ENCODE results near the gene BIN1. TPM values are rescaled to one million over a fixed set of nuclear protein-coding genes. Genes with fewer than 3 reads are reported as not detected.
A peak's percentile ranks its signal among the peaks of the same experiment; 100 is the strongest.

Gene BIN1
- total RNA-seq, 1 donor from 2014 or later: 62.5 TPM

DNA sequence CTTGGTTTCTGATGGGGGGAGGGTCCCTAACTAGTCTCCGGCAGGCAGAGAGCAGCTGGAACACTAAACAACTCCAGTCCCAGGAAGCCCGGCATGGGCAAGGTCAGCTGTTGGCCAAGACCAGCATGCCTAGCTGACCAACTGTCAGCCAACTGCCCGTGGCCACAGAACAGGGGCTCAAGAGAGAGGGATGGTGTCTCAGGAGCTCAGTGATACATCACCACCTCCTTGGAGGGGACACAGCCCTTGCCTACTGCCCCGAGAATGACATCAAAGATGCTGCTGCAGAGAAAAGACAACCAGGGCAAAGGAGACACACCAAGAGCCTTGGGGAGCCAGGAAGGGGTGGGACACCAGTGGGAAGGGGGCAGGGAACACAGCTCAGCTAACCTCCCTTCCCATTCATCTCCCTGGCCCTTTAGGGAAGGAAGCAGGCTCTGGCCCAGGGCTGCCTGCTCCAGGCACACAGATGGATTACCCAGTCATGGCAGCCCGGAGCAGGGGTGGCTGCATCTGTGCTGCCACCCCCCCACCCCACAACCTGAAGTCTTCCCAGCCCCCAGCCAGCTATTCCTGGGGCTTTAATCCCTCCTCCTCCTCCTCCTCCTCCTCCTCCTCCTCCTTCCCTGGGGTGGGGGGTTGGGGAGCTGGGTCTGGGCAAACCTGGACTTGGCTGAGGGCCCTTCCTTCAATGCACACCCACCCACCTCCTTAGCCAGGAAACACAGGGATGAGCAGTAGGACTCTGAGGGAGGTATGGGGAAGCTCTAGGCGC, 1.9 kb downstream of the BIN1 start:
- ChIA-PET POLR2A (interaction anchor here (0.5 to 1.1 kb wide), 4 partner anchors 25 to 305 kb away, joined by 3 to 5 read pairs (median 5); no protein-coding TSS in a partner anchor), CTCF (interaction anchor here (1.6 to 1.8 kb wide), 2 partner anchors 37 kb away, joined by 3 to 8 read pairs; no protein-coding TSS in a partner anchor)
- no peaks in the 10 kb centered on the region for H3K36me3 Mint-ChIP-seq (ENCODE audit: low read depth)
- H3K4me3 Mint-ChIP-seq: peak overlapping the region; percentile 28
- intact Hi-C loops (cut with micrococcal nuclease): loop anchor here (5.0 kb wide), 1 partner anchor 922 kb away; the partner anchor contains the start of gene SAP130
- TF ChIP-seq, protein P1, sequence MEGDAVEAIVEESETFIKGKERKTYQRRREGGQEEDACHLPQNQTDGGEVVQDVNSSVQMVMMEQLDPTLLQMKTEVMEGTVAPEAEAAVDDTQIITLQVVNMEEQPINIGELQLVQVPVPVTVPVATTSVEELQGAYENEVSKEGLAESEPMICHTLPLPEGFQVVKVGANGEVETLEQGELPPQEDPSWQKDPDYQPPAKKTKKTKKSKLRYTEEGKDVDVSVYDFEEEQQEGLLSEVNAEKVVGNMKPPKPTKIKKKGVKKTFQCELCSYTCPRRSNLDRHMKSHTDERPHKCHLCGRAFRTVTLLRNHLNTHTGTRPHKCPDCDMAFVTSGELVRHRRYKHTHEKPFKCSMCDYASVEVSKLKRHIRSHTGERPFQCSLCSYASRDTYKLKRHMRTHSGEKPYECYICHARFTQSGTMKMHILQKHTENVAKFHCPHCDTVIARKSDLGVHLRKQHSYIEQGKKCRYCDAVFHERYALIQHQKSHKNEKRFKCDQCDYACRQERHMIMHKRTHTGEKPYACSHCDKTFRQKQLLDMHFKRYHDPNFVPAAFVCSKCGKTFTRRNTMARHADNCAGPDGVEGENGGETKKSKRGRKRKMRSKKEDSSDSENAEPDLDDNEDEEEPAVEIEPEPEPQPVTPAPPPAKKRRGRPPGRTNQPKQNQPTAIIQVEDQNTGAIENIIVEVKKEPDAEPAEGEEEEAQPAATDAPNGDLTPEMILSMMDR (IDR thresholded peaks at IDR 0.05): no peak
- DNase-seq (no peak), ATAC-seq (ENCODE audit: low read depth) (no peak)
- no peaks in the 10 kb centered on the region for H3K9me3 Mint-ChIP-seq
- peaks cover 4% of the 10 kb centered on the region for H3K27me3 Mint-ChIP-seq
- no peak overlapping the region for H3K27ac Mint-ChIP-seq
- H3K4me1 Mint-ChIP-seq: peaks cover 13% of the 10 kb centered on the region

DNA sequence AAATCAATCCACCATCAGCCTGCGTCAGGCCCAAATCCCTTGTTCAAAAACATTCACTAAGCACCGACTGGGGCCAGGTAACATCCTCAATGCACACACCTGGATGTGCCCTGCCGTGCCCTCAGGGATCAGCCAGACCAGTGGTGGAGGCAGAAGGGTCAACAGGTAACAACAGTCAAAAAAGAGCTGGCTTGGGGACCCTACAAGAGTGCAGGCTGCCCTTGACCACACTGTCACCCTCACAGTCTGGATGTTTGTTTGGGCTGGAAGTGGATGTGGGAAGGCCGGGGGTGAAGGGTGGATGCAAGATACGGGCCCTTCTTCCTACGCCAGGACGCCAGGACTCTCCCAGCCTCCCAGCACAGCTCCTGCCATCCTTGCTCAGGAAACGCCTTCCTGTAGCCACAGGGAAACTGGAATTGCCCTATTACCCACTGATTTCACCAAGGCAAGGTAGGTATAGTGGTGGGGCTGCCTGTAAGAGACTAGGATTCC, 2.7 kb downstream of the BIN1 start:
- ChIA-PET CTCF (interaction anchor here (1.6 kb wide), 1 partner anchor 36 kb away, joined by 3 read pairs; no protein-coding TSS in a partner anchor), POLR2A (interaction anchor here (0.5 to 1.3 kb wide), 2 partner anchors 24 kb away, joined by 3 read pairs; no protein-coding TSS in a partner anchor)
- Mint-ChIP-seq H3K36me3 (ENCODE audit: low read depth) (no peaks in the 10 kb centered on the region), H3K9me3 (no peaks in the 10 kb centered on the region), H3K27ac (no peak overlapping the region), H3K27me3 (peaks cover 1% of the 10 kb centered on the region), H3K4me1 (peaks cover 9% of the 10 kb centered on the region), H3K4me3 (no peak overlapping the region)
- TF ChIP-seq, protein P1 (IDR thresholded peaks at IDR 0.05): no peak
- intact Hi-C loops (cut with micrococcal nuclease): no loop called here
- ATAC-seq (ENCODE audit: low read depth) (no peak), DNase-seq (no peak)

DNA sequence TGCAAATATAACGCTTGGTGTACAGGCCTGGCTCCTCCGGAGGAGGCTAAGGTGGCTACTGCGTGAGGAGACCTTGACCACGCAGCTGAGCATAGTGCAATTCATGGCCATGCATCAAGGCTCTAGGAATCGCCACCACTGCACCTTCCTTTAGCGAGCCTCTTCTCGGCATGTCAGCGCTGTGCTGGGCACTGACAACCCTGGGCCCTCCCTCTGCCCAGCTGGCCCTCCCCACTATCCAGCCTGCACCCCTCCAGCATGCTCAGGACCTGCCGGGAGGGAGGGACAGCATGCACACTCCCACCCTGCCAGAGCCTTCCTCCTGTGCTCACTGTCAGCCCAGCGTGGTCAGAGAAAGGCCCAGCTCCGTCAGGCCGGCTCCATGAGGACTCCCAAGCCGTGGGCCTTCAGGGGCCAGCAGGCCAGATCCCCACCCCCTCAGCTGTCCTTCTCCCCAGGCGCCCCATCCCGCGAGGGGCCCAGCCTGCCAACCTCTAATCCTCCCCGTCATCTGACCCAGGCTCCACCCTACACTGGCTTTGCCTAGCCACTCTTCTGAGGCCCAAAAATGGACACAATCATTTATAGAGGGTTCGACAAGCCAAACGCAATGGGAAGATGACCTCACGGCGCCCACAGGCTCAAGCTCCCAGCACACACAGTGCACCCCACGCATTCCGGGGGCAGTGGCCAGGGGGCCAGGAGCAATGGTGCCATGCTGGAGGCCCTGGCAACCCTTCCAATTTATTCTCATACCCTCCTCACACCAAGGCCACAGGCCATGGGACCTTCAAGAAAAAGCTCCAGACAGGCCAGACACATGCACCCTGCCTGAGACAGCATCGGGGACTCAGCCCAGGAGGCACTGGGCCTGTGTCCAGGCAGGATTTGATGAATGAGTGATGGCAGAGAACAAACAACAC, 3.5 kb downstream of the BIN1 start:
- no peak for DNase-seq
- H3K36me3 Mint-ChIP-seq (ENCODE audit: low read depth): no peaks in the 10 kb centered on the region
- H3K27me3 Mint-ChIP-seq: peaks cover 1% of the 10 kb centered on the region
- ChIA-PET CTCF (interaction anchor here (1.6 kb wide), 1 partner anchor 36 kb away, joined by 3 read pairs; no protein-coding TSS in a partner anchor), POLR2A (interaction anchor here (1.3 kb wide), 1 partner anchor 23 kb away, joined by 3 read pairs; no protein-coding TSS in a partner anchor)
- ATAC-seq (ENCODE audit: low read depth): no peak
- TF ChIP-seq, protein P1 (IDR thresholded peaks at IDR 0.05): no peak
- no peak overlapping the region for H3K27ac Mint-ChIP-seq
- H3K4me1 Mint-ChIP-seq: peaks cover 6% of the 10 kb centered on the region
- intact Hi-C loops (cut with micrococcal nuclease): no loop called here
- no peaks in the 10 kb centered on the region for H3K9me3 Mint-ChIP-seq
- H3K4me3 Mint-ChIP-seq: no peak overlapping the region

DNA sequence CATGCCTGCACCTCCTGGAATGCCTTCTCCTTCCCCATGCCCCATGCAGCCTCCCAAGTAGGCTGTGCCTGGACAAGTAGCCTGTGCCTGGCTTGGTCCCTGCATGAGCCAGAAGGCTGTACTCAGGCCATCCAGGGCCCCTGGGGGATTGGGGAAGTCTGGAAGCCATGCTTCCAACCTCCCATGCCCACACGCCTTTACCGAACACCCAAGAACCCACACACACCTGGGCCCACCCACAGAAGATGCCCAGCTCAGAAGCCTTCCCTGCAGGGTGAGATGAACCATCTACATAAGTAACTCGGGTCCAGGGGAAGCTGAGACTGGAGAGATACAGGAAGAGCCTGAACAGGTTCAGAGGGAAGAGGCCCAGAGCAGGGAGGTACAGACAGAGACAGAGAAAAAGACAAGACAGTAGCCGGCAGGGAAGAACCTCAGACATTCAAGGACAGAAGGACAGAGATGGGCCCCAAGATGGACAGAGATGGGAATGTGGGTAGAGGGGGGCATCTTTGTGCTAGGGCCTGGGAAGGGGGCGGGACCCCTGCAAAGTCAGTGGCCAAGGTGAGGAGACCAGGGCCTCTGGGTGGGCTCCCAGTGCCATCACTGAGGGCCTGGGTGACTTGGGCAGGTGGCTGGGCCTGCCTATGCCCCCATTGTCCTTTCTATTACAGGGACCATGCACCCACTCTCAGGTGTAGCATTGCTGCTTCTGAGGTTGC, 4.3 kb downstream of the BIN1 start:
- POLR2A ChIA-PET: interaction anchor here (1.3 kb wide), 1 partner anchor 22 kb away, joined by 3 read pairs; no protein-coding TSS in a partner anchor
- intact Hi-C loops (cut with micrococcal nuclease): no loop called here
- H3K36me3 Mint-ChIP-seq (ENCODE audit: low read depth): no peaks in the 10 kb centered on the region
- no peak for DNase-seq
- no peak overlapping the region for H3K27ac Mint-ChIP-seq
- TF ChIP-seq, protein P1 (IDR thresholded peaks at IDR 0.05): no peak
- H3K4me3 Mint-ChIP-seq: no peak overlapping the region
- H3K27me3 Mint-ChIP-seq: peaks cover 1% of the 10 kb centered on the region
- CTCF ChIA-PET: no interaction called here
- ATAC-seq (ENCODE audit: low read depth): no peak
- peaks cover 3% of the 10 kb centered on the region for H3K4me1 Mint-ChIP-seq
- no peaks in the 10 kb centered on the region for H3K9me3 Mint-ChIP-seq

All from activated B cell treated with CpG ODN at 0.5 μM for 24 hours (primary cell).